GM12872 (cell line): ENCODE measurements around the gene TUBA4A.

Experiments used
- CTCF ChIP-seq: IDR thresholded peaks from 3 replicates; pipeline ENCODE4 v1.5.1; 2011; ENCODE audit warnings: low read depth, mild to moderate bottlenecking, low read length, moderate library complexity; ENCODE audit not compliant: insufficient read depth

The TUBA4A gene

DNA sequence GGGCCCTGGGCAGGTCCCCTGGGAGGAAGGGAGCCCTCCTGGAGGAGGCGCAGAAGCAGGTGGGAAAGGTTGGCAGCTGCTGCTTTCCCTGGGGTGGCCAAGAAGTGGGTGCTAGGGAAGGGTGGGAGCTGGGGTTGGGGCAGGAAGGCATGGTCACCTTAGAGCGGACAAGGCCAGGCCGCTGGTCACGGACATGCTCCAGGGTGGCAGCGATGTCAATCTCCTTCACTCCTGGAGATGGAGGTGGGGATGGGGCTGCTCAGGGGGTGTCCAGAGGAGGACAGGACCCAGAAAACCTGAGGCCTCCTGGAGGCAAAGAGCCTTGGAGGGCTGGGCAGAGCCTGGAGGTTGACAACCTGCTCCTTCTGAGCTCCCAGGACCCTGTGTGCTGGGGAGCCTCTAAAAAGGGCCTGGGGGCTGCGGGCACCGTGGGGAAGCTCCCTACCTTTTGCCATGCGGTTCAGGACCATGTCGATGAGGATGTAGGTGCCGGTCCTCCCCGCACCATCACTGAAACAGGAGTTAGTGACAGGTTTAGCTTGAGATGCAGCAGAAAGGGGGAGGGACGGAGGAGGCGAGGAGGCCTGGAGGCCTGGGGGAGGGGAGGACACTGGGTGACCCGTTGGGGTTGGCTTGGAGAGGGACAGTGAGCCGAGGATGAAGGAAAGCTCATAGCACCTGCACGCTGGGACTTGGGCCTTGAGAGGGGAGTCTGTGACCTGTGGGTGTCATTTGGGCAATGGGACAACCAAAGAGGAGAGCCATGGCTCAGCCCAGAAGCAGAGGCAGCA is 36.9 kb upstream of the TUBA4A start:
- TF ChIP-seq CTCF: no peak

DNA sequence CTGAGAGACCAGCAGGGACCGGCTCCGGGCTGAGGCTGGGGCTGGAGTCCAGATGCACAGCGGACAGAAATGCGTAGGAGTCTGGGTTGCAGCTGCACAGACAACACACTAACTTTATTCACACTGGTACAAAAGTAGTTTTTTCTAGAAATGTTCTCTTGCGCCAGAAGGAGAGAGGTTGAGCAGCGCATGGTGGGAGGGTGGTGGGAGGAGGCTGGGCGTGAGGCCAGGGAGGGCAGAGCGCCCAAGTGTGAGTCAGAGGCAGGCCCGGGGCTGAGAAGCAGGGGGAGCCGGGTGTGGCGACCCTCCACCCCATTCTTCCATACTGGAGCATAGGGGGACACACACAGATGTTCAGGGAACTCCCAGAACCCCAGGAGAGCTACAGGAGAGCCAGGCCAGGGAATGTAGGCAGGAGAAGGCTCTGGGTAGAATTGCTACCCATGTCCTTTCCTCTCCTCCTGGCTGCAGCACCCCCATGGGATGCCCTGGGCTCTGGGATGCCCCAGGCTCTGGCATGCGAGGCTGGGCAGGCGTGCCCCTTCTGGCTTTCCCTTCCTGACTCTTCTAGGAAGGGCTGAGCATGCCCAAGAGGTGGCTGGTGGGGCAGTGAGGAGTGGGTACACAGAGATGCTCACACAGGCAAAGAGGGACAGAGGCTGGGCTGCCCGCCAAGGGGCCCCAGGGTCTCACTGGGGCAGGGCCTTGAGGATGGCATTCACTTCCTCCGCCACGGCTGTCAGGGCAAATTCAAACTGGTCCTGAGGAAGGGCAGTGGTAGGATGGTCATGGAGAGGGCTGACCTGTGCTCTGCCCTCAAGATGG is 36.0 kb upstream of the TUBA4A start:
- no peak for TF ChIP-seq CTCF

GRCh38 chr2:219289195-219289536 is 35.4 kb upstream of the TUBA4A start:
- TF ChIP-seq CTCF: no peak

DNA sequence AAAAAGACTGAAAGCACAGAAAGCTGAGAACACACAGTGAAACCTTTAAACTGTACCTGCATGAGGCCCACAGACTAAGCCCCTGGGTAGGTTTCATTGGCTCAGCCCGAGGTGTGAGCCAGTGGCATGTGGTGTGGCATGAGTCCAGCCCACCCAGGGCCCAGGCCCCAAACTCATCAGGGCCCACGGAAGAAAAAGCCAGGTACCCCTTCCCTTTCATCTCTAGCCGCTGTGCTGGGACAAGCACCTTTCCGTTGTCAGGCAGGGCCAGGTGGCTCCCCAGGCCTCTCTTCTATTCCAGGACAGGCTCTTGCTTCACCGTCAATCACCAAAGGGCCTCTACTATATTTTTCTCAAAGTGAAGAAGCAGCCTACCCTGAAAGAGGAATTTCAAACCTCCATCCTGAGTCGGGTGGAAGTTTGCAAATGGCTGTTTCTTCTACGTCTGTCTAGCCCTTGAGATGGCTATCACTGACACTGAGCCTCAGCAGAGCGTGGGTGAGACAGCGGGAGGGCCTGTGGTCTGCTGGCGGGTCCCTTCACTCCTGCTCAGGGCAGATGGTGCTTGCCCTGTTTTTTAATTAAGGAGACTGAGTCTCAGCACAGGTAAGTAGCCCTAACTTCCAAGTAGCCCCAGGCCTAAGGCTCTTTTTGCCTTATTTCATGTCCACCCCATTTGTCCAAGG is 34.0 kb upstream of the TUBA4A start:
- no peak for TF ChIP-seq CTCF

DNA sequence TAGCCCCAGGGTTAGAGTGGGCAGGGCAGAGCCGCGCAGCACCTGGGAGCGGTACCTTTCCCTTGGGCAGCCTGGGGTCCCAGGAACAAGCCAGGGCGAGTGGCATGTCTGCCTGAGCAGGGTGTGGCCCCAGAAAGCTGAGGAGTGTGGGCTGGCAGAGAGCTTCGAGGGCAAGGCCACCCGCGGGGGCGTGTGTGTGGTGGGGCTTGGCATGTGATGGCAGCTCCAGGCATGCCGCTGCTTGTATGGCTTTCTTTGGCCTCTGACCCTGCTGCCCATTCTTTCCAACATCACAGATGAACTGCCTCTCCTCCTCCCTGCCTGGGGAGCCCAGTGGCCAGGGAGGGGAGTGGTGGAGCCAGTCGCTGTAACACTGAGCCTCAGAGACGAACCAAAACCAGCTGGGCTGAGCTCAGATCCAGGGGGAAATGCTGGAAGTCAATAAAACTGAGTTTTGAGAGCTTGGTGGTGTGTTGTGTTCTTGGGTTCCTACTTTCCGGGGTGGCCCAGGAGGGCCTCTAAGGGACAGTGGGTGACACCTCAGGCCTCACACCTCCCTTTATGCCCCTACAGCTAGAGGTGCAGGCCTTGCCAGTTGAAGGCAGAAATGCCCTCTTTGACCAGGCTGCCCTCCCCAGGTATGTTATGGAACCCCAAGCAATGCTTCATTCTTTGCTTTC is 32.9 kb upstream of the TUBA4A start:
- no peak for TF ChIP-seq CTCF

DNA sequence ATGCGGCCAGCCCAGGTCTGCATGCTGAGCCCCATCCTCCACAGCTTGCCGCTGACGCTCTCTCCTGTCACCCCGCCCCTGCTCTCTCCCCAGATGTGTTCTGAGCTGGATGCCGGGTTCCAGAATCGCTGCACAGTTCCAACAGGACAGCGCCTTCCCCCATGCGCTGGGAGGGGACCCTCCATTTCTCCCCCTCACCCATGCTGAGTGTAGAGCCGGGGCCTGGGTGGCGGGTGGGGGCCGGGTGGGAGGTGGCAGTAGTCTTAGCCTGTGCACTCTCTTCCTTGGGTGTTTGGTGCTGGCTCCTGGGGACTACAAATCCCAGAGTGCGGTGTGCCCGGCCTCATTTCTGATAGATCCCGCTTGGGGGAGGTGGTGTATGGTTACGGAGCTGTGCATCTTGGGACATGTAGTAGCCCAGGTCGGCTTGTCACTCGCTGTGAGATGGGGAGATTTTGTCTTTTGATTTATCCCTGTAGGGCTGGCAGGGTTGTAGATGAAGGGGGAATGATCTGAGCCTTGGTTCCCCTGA is 32.2 kb upstream of the TUBA4A start:
- TF ChIP-seq CTCF: no peak

DNA sequence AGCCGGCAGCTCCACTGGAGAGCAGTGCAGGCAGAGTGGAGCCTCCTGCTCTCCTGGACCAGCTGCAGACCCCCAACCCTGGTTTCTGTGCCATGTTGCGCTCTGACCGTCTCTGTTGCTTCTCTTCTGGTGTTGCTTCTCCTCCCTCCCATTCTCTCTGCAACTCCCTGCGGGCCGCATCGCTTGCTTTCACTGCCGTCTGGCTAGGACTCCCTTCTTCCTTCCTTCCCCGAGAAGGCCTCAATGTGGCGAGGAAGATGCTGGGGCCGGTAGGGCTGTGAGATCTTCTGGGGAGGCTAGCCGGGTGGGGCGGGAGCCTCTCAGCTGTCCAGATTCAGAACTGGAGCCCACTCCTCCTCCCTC is 31.6 kb upstream of the TUBA4A start:
- TF ChIP-seq CTCF: no peak
